Caco-2 (cell line): ENCODE data around the gene UBXN10. TPM values are rescaled to one million over a fixed set of nuclear protein-coding genes. Genes with fewer than 3 reads are reported as not detected.

Experiments
- BruUV-seq: library from RNA; stranded (reverse); fragments of 400-500 nt; replicated peaks from 2 replicates; lab custom pipeline; 2021; lab: Mats Ljungman, UMichigan
- CTCF ChIA-PET: fragments of 300-600 bp; sonication (Branson Sonifier 250); formaldehyde crosslinking; loops from one replicate; lab custom pipeline; 2022; ENCODE audit warnings: antibody characterized with exemption; lab: Charles Lee
- POLR2A ChIA-PET: fragments of 300-600 bp; sonication (Branson Sonifier 250); formaldehyde crosslinking; loops from one replicate; lab custom pipeline; 2022; ENCODE audit warnings: antibody characterized with exemption; lab: Charles Lee
- DNase-seq, 2 experiments: peaks; one replicate each; pipeline versions ENCODE4 v3.0.0 to v3.0.0-alpha.2; 2020 to 2022
- H3K27me3 ChIP-seq: replicated peaks from 2 replicates; pipeline ENCODE4 v1.6.0; 2011; ENCODE audit warnings: low read length; ENCODE audit not compliant: control insufficient read depth, insufficient read depth
- H3K36me3 ChIP-seq: 2 replicates; pipeline ENCODE4 v1.5.1; 2011; ENCODE audit warnings: low read length; ENCODE audit not compliant: control insufficient read depth, insufficient read depth
- H3K4me1 ChIP-seq: fragments of 250-450 bp; sonication (Bioruptor Pico); 2 replicates; pipeline ENCODE4 v1.5.1; 2020; ENCODE audit warnings: mild to moderate bottlenecking
- H3K4me3 ChIP-seq: 2 replicates; pipeline ENCODE4 v1.5.1; 2011; ENCODE audit warnings: low read depth, mild to moderate bottlenecking, control low read depth, low read length
- H3K9me3 ChIP-seq: fragments of 250-450 bp; sonication (Bioruptor Pico); 2 replicates; pipeline ENCODE4 v1.5.1; 2020; ENCODE audit warnings: mild to moderate bottlenecking, moderate library complexity
- H3K27ac Mint-ChIP-seq: one replicate; pipeline ENCODE4 v1.8.0; 2022; ENCODE audit warnings: mixed read lengths; ENCODE audit not compliant: unreplicated experiment
- H3K27me3 Mint-ChIP-seq: one replicate; pipeline ENCODE4 v1.8.0; 2022; ENCODE audit warnings: mixed read lengths; ENCODE audit not compliant: insufficient read depth, unreplicated experiment
- H3K36me3 Mint-ChIP-seq: one replicate; pipeline ENCODE4 v1.8.0; 2022; ENCODE audit warnings: mild to moderate bottlenecking, mixed read lengths; ENCODE audit not compliant: insufficient read depth, unreplicated experiment
- H3K4me1 Mint-ChIP-seq: one replicate; pipeline ENCODE4 v1.8.0; 2022; ENCODE audit warnings: low read depth, mixed read lengths; ENCODE audit not compliant: unreplicated experiment
- H3K4me3 Mint-ChIP-seq: one replicate; pipeline ENCODE4 v1.8.0; 2022; ENCODE audit warnings: mild to moderate bottlenecking, moderate library complexity, mixed read lengths; ENCODE audit not compliant: unreplicated experiment
- H3K9me3 Mint-ChIP-seq: one replicate; pipeline ENCODE4 v1.8.0; 2022; ENCODE audit warnings: mixed read lengths; ENCODE audit not compliant: unreplicated experiment
- CTCF ChIP-seq, 2 experiments: fragments of 200-600 bp in 1 of 2; IDR thresholded peaks; 1 replicate in 1 of 2; 2 replicates in 1 of 2; pipeline versions ENCODE4 v1.5.1 to v1.8.0; 2011 to 2022; ENCODE audit warnings: antibody characterized with exemption in 1 of 2, control low read depth in 1 of 2, inconsistent platforms in 1 of 2, low read depth in 1 of 2, low read length in 1 of 2, mild to moderate bottlenecking in 1 of 2, moderate library complexity in 1 of 2; ENCODE audit not compliant: insufficient read depth in 1 of 2, severe bottlenecking in 1 of 2, unreplicated experiment in 1 of 2
- intact Hi-C: fragments of 100-400 bp; cut with micrococcal nuclease; formaldehyde crosslinking; loops from one replicate; pipeline ENCODE4 v1.10.0; 2022; ENCODE audit not compliant: unreplicated experiment
- total RNA-seq: library from RNA; stranded (reverse); gene quantifications from 2 replicates; pipeline ENCODE4 v1.2.3, GENCODE V29; 2022

UBXN10 gene
- total RNA-seq, 1 experiment from 2014 or later: 0.07 TPM

DNA sequence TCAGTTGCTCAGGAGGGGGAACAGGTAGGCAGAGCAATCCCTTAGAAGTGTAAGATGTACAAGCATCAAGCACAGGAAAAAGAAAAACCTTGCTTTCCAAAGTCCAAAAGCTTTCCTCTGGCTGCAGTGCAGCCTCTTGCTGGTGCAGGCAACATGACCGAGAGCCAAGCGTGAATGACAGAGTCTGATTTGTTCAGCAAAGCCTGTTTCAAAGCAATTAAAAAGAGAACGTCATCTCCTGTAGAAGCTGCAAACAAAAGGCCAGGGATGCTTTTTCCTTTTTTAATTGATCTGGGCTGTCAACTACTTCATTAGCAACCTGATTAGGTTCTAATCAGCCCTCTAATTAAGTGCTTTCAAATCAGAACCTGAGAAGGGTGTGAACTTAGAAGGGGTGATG, 38.6 kb downstream of the UBXN10 start:
- Mint-ChIP-seq H3K9me3 (no peaks in the 10 kb centered on the region), H3K4me1 (no peaks in the 10 kb centered on the region), H3K4me3 (no peak overlapping the region), H3K36me3 (no peaks in the 10 kb centered on the region), H3K27ac (no peak overlapping the region), H3K27me3 (peaks cover 21% of the 10 kb centered on the region)
- ChIA-PET POLR2A (no interaction called here), CTCF (no interaction called here)
- H3K4me1 ChIP-seq: no peaks in the 10 kb centered on the region
- H3K4me3 ChIP-seq: no peak overlapping the region
- TF ChIP-seq CTCF (IDR thresholded peaks at IDR 0.05; ENCODE audit: insufficient read depth in 1 of 2, low read depth in 1 of 2, low read length in 1 of 2, severe bottlenecking in 1 of 2, unreplicated experiment in 1 of 2): no peak
- no peaks in the 10 kb centered on the region for H3K9me3 ChIP-seq
- no peaks in the 10 kb centered on the region for H3K36me3 ChIP-seq
- no peak for DNase-seq
- no peaks in the 10 kb centered on the region for H3K27me3 ChIP-seq
- no TSS peak for BruUV-seq
- intact Hi-C loops: no loop called here

DNA sequence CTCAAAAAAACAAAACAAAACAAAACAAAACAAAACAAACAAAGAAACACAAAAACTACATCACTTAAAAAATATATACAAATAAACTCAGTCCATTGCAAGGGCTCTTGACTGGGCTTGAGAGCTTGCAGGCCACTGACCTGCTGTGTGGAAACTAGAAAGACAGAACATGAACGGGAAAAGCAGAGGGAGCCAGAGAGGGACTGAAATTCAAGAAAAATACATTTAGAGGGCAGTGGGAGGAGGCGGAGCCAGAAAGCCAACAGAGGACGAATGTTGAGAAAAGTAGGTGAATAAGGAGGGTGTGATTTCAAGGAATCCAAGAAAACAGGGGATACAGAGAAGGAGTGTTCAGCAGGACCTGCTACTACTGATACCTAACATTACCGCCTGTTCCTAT, 41.8 kb downstream of the UBXN10 start:
- no peaks in the 10 kb centered on the region for H3K36me3 Mint-ChIP-seq
- H3K27me3 ChIP-seq: no peaks in the 10 kb centered on the region
- no peak overlapping the region for H3K4me3 Mint-ChIP-seq
- H3K4me3 ChIP-seq: no peak overlapping the region
- BruUV-seq: no TSS peak
- H3K27me3 Mint-ChIP-seq: peaks cover 18% of the 10 kb centered on the region
- no peaks in the 10 kb centered on the region for H3K4me1 Mint-ChIP-seq
- TF ChIP-seq CTCF (IDR thresholded peaks at IDR 0.05; ENCODE audit: insufficient read depth in 1 of 2, low read depth in 1 of 2, low read length in 1 of 2, severe bottlenecking in 1 of 2, unreplicated experiment in 1 of 2): no peak
- ChIA-PET POLR2A (no interaction called here), CTCF (no interaction called here)
- intact Hi-C loops: no loop called here
- H3K27ac Mint-ChIP-seq: no peak overlapping the region
- no peaks in the 10 kb centered on the region for H3K36me3 ChIP-seq
- H3K9me3 ChIP-seq: no peaks in the 10 kb centered on the region
- H3K4me1 ChIP-seq: no peaks in the 10 kb centered on the region
- H3K9me3 Mint-ChIP-seq: no peaks in the 10 kb centered on the region
- no peak for DNase-seq

DNA sequence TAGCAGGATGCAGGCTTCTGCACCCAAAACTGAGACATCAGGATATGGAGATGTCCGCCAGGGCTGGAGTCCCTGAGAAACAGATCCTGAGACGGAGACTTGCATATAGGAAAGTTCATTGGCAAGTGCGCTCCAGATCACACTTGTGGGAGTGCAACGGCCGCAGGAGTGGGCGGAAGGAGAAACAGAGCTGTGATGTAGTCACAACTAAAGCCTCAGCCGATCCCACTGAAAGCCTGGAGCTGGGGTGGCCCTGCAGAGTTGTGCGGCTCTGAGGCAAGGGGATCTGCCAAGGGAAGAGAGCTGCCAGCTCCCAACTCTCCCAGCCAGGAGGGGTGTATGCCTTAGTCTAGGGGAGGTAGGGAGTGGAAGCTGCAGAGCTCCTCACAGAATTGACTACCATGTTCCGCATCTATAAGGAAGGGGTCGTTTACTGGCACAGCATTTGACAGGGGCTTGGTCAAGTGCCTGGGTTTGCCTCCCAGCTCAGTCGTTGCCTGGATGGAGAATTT, 42.5 kb downstream of the UBXN10 start:
- Histone ChIP-seq H3K4me1 (no peaks in the 10 kb centered on the region), H3K9me3 (no peaks in the 10 kb centered on the region), H3K36me3 (no peaks in the 10 kb centered on the region), H3K4me3 (no peak overlapping the region), H3K27me3 (no peaks in the 10 kb centered on the region)
- Mint-ChIP-seq H3K36me3 (no peaks in the 10 kb centered on the region), H3K9me3 (no peaks in the 10 kb centered on the region), H3K4me1 (no peaks in the 10 kb centered on the region), H3K27ac (no peak overlapping the region), H3K27me3 (peaks cover 12% of the 10 kb centered on the region), H3K4me3 (no peak overlapping the region)
- no peak for DNase-seq
- BruUV-seq: no TSS peak
- CTCF ChIA-PET: no interaction called here
- TF ChIP-seq CTCF (IDR thresholded peaks at IDR 0.05; ENCODE audit: insufficient read depth in 1 of 2, low read depth in 1 of 2, low read length in 1 of 2, severe bottlenecking in 1 of 2, unreplicated experiment in 1 of 2): no peak
- POLR2A ChIA-PET: no interaction called here
- intact Hi-C loops: no loop called here
